ENCODE results near the gene FCF1.

DNA sequence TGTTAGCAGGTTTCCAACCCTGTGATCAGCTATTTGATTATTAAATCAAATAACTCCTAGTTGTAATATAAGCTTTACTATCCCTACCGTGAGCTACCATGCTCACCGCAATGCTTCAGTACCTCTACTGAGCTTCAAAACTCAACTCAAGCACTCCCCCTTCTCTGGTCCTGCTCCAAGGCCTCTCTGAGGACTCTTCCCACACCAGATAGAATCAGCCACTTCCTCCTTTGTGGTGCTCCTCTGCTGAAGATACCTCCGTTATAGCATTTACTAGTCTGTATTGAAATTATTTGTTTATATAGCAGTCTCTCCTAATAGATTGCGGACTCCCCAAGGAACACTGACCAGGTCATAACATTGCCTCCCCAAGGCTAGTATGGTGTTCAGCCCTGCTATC lies 17.5 kb upstream of the FCF1 start:
- TF ChIP-seq CTCF (conservative IDR thresholded peaks at IDR 0.05; ENCODE audit: low read depth in 2 of 2): no peak
- no peak for TF ChIP-seq EZH2phosphoT487 (IDR thresholded peaks at IDR 0.05; ENCODE audit: unreplicated experiment)
- no peak for TF ChIP-seq EZH2 (IDR thresholded peaks at IDR 0.05; ENCODE audit: low read depth, unreplicated experiment)
- no peak for TF ChIP-seq POLR2AphosphoS5 (IDR thresholded peaks at IDR 0.05; ENCODE audit: low read depth)
- TF ChIP-seq JUNB (IDR thresholded peaks at IDR 0.05; ENCODE audit: unreplicated experiment): no peak
- TF ChIP-seq NANOG (IDR thresholded peaks at IDR 0.05; ENCODE audit: borderline replicate concordance): no peak
- TF ChIP-seq, protein P1, sequence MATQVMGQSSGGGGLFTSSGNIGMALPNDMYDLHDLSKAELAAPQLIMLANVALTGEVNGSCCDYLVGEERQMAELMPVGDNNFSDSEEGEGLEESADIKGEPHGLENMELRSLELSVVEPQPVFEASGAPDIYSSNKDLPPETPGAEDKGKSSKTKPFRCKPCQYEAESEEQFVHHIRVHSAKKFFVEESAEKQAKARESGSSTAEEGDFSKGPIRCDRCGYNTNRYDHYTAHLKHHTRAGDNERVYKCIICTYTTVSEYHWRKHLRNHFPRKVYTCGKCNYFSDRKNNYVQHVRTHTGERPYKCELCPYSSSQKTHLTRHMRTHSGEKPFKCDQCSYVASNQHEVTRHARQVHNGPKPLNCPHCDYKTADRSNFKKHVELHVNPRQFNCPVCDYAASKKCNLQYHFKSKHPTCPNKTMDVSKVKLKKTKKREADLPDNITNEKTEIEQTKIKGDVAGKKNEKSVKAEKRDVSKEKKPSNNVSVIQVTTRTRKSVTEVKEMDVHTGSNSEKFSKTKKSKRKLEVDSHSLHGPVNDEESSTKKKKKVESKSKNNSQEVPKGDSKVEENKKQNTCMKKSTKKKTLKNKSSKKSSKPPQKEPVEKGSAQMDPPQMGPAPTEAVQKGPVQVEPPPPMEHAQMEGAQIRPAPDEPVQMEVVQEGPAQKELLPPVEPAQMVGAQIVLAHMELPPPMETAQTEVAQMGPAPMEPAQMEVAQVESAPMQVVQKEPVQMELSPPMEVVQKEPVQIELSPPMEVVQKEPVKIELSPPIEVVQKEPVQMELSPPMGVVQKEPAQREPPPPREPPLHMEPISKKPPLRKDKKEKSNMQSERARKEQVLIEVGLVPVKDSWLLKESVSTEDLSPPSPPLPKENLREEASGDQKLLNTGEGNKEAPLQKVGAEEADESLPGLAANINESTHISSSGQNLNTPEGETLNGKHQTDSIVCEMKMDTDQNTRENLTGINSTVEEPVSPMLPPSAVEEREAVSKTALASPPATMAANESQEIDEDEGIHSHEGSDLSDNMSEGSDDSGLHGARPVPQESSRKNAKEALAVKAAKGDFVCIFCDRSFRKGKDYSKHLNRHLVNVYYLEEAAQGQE (IDR thresholded peaks at IDR 0.05; ENCODE audit: unreplicated experiment): no peak
- no peak for TF ChIP-seq ZNF331 (CRISPR knock-in tag; IDR thresholded peaks at IDR 0.05; ENCODE audit: low read depth)
- TF ChIP-seq CREB1 (CRISPR knock-in tag; IDR thresholded peaks at IDR 0.05; ENCODE audit: low read depth): no peak
